ENCODE data around the gene PGAM2. TPM values are rescaled to one million over a fixed set of nuclear protein-coding genes. Genes with fewer than 3 reads are reported as not detected.

Gene PGAM2
- polyA plus RNA-seq, 2 of the 4 experiments (the other 2 are of a cell fraction) = not detected

DNA sequence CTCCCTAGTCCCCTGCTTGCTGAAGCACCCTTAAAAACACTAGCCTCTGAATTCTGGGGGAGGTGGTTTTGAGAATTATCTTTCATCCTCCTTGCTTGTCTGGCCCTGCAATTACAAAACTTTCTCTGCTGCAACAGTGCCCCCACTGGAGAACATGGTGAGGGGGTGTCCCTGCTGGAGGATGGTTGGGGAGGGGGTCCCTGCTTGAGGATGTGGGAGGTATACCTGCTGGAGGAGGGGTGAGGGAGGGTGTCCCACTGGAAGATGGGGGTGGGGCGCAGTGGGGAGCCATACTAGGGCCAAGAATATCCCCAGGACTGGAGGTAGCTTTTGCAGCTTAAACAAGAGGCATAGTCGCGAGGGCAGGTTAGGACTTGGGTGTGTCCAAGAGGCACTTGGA is 20.2 kb upstream of the PGAM2 start:
- TF ChIP-seq JUN (IDR thresholded peaks at IDR 0.05) (no peak), RNF2 (IDR thresholded peaks at IDR 0.05; ENCODE audit: borderline replicate concordance, low read depth) (no peak), RARB (CRISPR knock-in tag; IDR thresholded peaks at IDR 0.05) (no peak), MYC (IDR thresholded peaks at IDR 0.05; ENCODE audit: borderline replicate concordance, low read length) (no peak), TP53 (CRISPR knock-in tag; IDR thresholded peaks at IDR 0.05) (no peak), CHD4 (IDR thresholded peaks at IDR 0.05; ENCODE audit: borderline replicate concordance) (no peak), ZC3H11A (IDR thresholded peaks at IDR 0.05) (no peak), ZSCAN20 (CRISPR knock-in tag; IDR thresholded peaks at IDR 0.05) (no peak), ZNF302 (CRISPR knock-in tag; IDR thresholded peaks at IDR 0.05) (no peak), MAFK (IDR thresholded peaks at IDR 0.05; ENCODE audit: partially characterized antibody) (no peak), ZFP36 (IDR thresholded peaks at IDR 0.05; ENCODE audit: borderline replicate concordance, partially characterized antibody) (no peak), MAZ (IDR thresholded peaks at IDR 0.05; ENCODE audit: borderline replicate concordance, low read depth, low read length) (no peak), KDM1A (IDR thresholded peaks at IDR 0.05; ENCODE audit: low read depth) (no peak), HOXA7 (CRISPR knock-in tag; IDR thresholded peaks at IDR 0.05) (no peak), POLR2AphosphoS2 (conservative IDR thresholded peaks at IDR 0.05; ENCODE audit: low read length) (no peak), CBX2 (IDR thresholded peaks at IDR 0.05; ENCODE audit: borderline replicate concordance, low read depth) (no peak), SMC3 (IDR thresholded peaks at IDR 0.05) (no peak), FOSL2 (IDR thresholded peaks at IDR 0.05) (no peak), FOSL2 (CRISPR knock-in tag; IDR thresholded peaks at IDR 0.05) (no peak)
- TF ChIP-seq, protein P1, sequence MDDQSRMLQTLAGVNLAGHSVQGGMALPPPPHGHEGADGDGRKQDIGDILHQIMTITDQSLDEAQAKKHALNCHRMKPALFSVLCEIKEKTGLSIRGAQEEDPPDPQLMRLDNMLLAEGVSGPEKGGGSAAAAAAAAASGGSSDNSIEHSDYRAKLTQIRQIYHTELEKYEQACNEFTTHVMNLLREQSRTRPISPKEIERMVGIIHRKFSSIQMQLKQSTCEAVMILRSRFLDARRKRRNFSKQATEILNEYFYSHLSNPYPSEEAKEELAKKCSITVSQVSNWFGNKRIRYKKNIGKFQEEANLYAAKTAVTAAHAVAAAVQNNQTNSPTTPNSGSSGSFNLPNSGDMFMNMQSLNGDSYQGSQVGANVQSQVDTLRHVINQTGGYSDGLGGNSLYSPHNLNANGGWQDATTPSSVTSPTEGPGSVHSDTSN (IDR thresholded peaks at IDR 0.05) = no peak
- TF ChIP-seq, protein P2, sequence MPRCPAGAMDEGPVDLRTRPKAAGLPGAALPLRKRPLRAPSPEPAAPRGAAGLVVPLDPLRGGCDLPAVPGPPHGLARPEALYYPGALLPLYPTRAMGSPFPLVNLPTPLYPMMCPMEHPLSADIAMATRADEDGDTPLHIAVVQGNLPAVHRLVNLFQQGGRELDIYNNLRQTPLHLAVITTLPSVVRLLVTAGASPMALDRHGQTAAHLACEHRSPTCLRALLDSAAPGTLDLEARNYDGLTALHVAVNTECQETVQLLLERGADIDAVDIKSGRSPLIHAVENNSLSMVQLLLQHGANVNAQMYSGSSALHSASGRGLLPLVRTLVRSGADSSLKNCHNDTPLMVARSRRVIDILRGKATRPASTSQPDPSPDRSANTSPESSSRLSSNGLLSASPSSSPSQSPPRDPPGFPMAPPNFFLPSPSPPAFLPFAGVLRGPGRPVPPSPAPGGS (IDR thresholded peaks at IDR 0.05) = no peak
- Histone ChIP-seq H3K4me1 (peaks cover 8% of the 10 kb centered on the region), H3K9me3 (no peaks in the 10 kb centered on the region), H3K4me3 (no peak overlapping the region), H3K4me2 (no peak overlapping the region), H3K27ac (no peak overlapping the region)
- ATAC-seq = no peak
- FAIRE-seq = no peak
- DNase-seq (ENCODE audit: low read depth in 1 of 2, low spot score in 1 of 2) = no peak
- ChIA-PET CTCF (interaction anchor here (0.6 to 3.2 kb wide), 9 partner anchors 9 to 155 kb away, joined by 3 to 11 read pairs (median 3); no protein-coding TSS in a partner anchor), POLR2A (no interaction called here)
- 80% methylated on average over 3 of the region's 3 CpGs for WGBS (ENCODE audit: missing lambda C conversion rate)

DNA sequence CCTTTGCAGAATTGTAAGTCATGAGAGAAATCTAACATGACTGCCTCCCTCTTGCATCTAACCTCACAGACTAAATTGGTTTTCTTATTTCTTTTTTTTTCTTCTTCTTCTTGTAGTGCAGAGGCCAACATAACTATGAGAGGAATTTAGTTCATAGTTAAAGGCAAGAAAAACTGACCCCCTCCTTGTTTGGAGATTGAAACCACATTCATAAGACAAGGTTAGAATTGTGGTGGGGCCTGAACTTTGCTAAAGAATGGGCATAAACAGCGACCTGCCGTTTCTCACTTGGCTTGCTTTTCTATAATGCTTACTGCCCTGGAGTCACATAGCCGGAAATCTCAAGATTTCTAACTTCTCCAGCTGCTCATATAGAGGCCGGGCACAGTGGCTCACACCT is 19.3 kb upstream of the PGAM2 start:
- Histone ChIP-seq H3K27ac (no peak overlapping the region), H3K4me2 (no peak overlapping the region), H3K9me3 (no peaks in the 10 kb centered on the region), H3K4me3 (no peak overlapping the region), H3K4me1 (peaks cover 8% of the 10 kb centered on the region)
- TF ChIP-seq RNF2 (IDR thresholded peaks at IDR 0.05; ENCODE audit: borderline replicate concordance, low read depth) (no peak), MAZ (IDR thresholded peaks at IDR 0.05; ENCODE audit: borderline replicate concordance, low read depth, low read length) (no peak), JUN (IDR thresholded peaks at IDR 0.05) (no peak), ZFP36 (IDR thresholded peaks at IDR 0.05; ENCODE audit: borderline replicate concordance, partially characterized antibody) (no peak), GATA3 (IDR thresholded peaks at IDR 0.05; ENCODE audit: borderline replicate concordance) (no peak), CBX2 (IDR thresholded peaks at IDR 0.05; ENCODE audit: borderline replicate concordance, low read depth) (no peak), KDM1A (IDR thresholded peaks at IDR 0.05; ENCODE audit: low read depth) (no peak), ZNF302 (CRISPR knock-in tag; IDR thresholded peaks at IDR 0.05) (no peak), FOSB (CRISPR knock-in tag; IDR thresholded peaks at IDR 0.05) (no peak), RARB (CRISPR knock-in tag; IDR thresholded peaks at IDR 0.05) (no peak)
- TF ChIP-seq, protein P3, sequence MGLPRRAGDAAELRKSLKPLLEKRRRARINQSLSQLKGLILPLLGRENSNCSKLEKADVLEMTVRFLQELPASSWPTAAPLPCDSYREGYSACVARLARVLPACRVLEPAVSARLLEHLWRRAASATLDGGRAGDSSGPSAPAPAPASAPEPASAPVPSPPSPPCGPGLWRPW (IDR thresholded peaks at IDR 0.05) = no peak
- ATAC-seq = no peak
- CTCF ChIA-PET = interaction anchor here (0.6 to 3.2 kb wide), 8 partner anchors 10 to 156 kb away, joined by 3 to 11 read pairs (median 3); no protein-coding TSS in a partner anchor
- POLR2A ChIA-PET = no interaction called here
- DNase-seq (ENCODE audit: low read depth in 1 of 2, low spot score in 1 of 2) = no peak
- WGBS (ENCODE audit: missing lambda C conversion rate) = 82% methylated on average over 4 of the region's 4 CpGs
- FAIRE-seq = no peak
